Frontal cortex (tissue), 4 donors: Measurements from ENCODE around the gene ATRAID. TPM values are rescaled to one million over a fixed set of nuclear protein-coding genes. Genes with fewer than 3 reads are reported as not detected.
"Not testable (repeated sequence)": the region's sequence is repeated elsewhere in the genome, so short reads cannot be mapped to it uniquely, and the experiment has no call there.

Source experiments
- DNase-seq, 2 donors: peaks; one replicate each; pipeline ENCODE4 v3.0.0; 2012; ENCODE audit warnings: low spot score in 2 of 2
- FAIRE-seq: peaks from 2 replicates; lab custom pipeline; 2012; peaks lifted over from hg19 to GRCh38; lab: Jason Lieb, UNC
- total RNA-seq: library from RNA; depleted of rRNA; stranded (reverse); fragments of >200 nt; gene quantifications from one replicate; pipeline ENCODE4 v1.2.3, GENCODE V29; 2014
- donor health status: control.
- donor health status: control.
- donor health status: control.

The ATRAID gene
- total RNA-seq: 37.5 TPM

- FAIRE-seq (no peak), DNase-seq (peak; percentile 94)
Measured at GRCh38 chr2:27211943-27212625, at the start of gene ATRAID, which contains the start of gene SLC5A6. Gene ATRAID, plus strand, starts transcription at chr2:27212041. Its CDS starts 328 bp downstream, at chr2:27212369. Gene SLC5A6, minus strand, starts transcription at chr2:27212268. Its CDS starts 4,618 bp downstream, at chr2:27207650.

GRCh38 chr2:27162151-27163121, 49.4 kb upstream of the ATRAID start:
- FAIRE-seq: no peak
- no peak for DNase-seq

GRCh38 chr2:27164960-27165763, 46.7 kb upstream of the ATRAID start:
- no peak for FAIRE-seq
- DNase-seq: no peak

GRCh38 chr2:27170581-27171337, 41.1 kb upstream of the ATRAID start:
- FAIRE-seq (no peak), DNase-seq (no peak)

GRCh38 chr2:27171351-27171848, 40.4 kb upstream of the ATRAID start:
- FAIRE-seq (no peak), DNase-seq (no peak)

- DNase-seq: no peak
Measured at GRCh38 chr2:27174638-27175037, 37.2 kb upstream of the ATRAID start.

GRCh38 chr2:27175330-27175729, 36.5 kb upstream of the ATRAID start:
- no peak for DNase-seq
- no peak for FAIRE-seq

More at GRCh38 chr2:27174638-27175037, 37.2 kb upstream of the ATRAID start:
- no peak for FAIRE-seq

- DNase-seq, FAIRE-seq: not testable (repeated sequence)
Measured at GRCh38 chr2:27175781-27176180, 36.1 kb upstream of the ATRAID start.

- DNase-seq (no peak), FAIRE-seq (no peak)
Measured at GRCh38 chr2:27177441-27178351, 34.1 kb upstream of the ATRAID start.

GRCh38 chr2:27178469-27178868, 33.4 kb upstream of the ATRAID start:
- FAIRE-seq (no peak), DNase-seq (no peak)

- DNase-seq (no peak), FAIRE-seq (no peak)
Measured at GRCh38 chr2:27179344-27180000, 32.4 kb upstream of the ATRAID start.

- no peak for FAIRE-seq
Measured at GRCh38 chr2:27182346-27182745, 29.5 kb upstream of the ATRAID start.

GRCh38 chr2:27184115-27184514, 27.7 kb upstream of the ATRAID start:
- FAIRE-seq: no peak
- DNase-seq: no peak

More at GRCh38 chr2:27182346-27182745, 29.5 kb upstream of the ATRAID start:
- DNase-seq: no peak

- DNase-seq (no peak), FAIRE-seq (no peak)
Measured at GRCh38 chr2:27185331-27186026, 26.4 kb upstream of the ATRAID start.

GRCh38 chr2:27186613-27187345, 25.1 kb upstream of the ATRAID start:
- FAIRE-seq: no peak
- DNase-seq: no peak

- FAIRE-seq (no peak), DNase-seq (no peak)
Measured at GRCh38 chr2:27189989-27190388, 21.9 kb upstream of the ATRAID start.
